ENCODE data around the gene LRIG1.

- TF ChIP-seq TAF1 (IDR thresholded peaks at IDR 0.05; ENCODE audit: borderline replicate concordance, insufficient read depth, low read length) (no peak), REST (IDR thresholded peaks at IDR 0.05; ENCODE audit: insufficient read depth in 1 of 2, low read depth in 2 of 2, low read length in 2 of 2) (no peak), SIN3A (IDR thresholded peaks at IDR 0.05; ENCODE audit: borderline replicate concordance, insufficient read depth, low read length) (no peak), POLR2AphosphoS5 (IDR thresholded peaks at IDR 0.05; ENCODE audit: low read depth, low read length) (no peak), FOXP2 (optimal IDR thresholded peaks at IDR 0.05; ENCODE audit: borderline replicate concordance, extremely low read depth, extremely low read length, insufficient read depth) (no peak)
These were observed 26.4 kb upstream of the LRIG1 start for GRCh38 chr3:66527246-66527645.

All from PFSK-1 (cell line).